ENCODE measurements around the gene SFTA2. TPM values are rescaled to one million over a fixed set of nuclear protein-coding genes. Genes with fewer than 3 reads are reported as not detected.

Gene SFTA2
- total and polyA plus RNA-seq, 2 experiments from 2014 or later, result 8.8 TPM; not detected in 1

DNA sequence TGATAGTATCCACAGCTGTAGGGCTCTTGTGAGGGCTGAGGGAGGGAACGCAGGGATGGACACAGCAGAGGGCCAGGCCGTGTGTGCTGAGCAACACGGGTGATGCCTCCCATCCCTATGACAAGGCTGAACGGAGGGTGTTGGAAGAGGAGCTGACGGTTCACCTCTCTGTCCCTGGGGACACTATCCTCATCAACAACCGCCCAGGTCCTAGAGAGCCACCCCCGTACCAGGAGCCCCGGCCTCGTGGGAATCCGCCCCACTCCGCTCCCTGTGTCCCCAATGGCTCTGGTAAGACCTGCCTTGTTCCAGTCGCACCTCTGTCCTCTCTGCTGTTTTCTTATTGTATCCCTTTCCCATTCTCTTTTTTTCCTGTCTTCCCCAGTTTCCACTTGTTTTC, 37.6 kb downstream of the SFTA2 start:
- H3K4me3 ChIP-seq, result no peak overlapping the region
- H2AFZ ChIP-seq, result no peak overlapping the region
- no peak overlapping the region for H3K27ac ChIP-seq
- H3K36me3 ChIP-seq (replicated peaks; ENCODE audit: insufficient read depth, low read depth), result no peaks in the 10 kb centered on the region
- no peak for TF ChIP-seq EZH2 (IDR thresholded peaks at IDR 0.05; ENCODE audit: borderline replicate concordance)
- TF ChIP-seq EZH2phosphoT487 (IDR thresholded peaks at IDR 0.05; ENCODE audit: low read depth, severe bottlenecking, unreplicated experiment), result no peak
- TF ChIP-seq CTCF (IDR thresholded peaks at IDR 0.05; ENCODE audit: poor library complexity), result no peak
- H3K9me2 ChIP-seq (replicated peaks; ENCODE audit: insufficient read depth), result no peaks in the 10 kb centered on the region
- H3K79me2 ChIP-seq, result peaks cover 22% of the 10 kb centered on the region
- no peak for DNase-seq (ENCODE audit: low spot score)
- 94% methylated on average over 12 of the region's 12 CpGs for WGBS (ENCODE audit: low lambda C conversion rate, missing lambda C conversion rate)
- no peaks in the 10 kb centered on the region for H3K27me3 ChIP-seq
- peaks cover 12% of the 10 kb centered on the region for H4K20me1 ChIP-seq (ENCODE audit: insufficient read depth, poor library complexity, severe bottlenecking)
- H3K9me3 ChIP-seq (ENCODE audit: low read depth), result no peaks in the 10 kb centered on the region
- H3K4me2 ChIP-seq, result no peak overlapping the region
- no peaks in the 10 kb centered on the region for H3K4me1 ChIP-seq (ENCODE audit: insufficient read depth)

- Histone ChIP-seq H3K9me3 (ENCODE audit: low read depth) (no peaks in the 10 kb centered on the region), H3K27ac (no peak overlapping the region), H2AFZ (no peak overlapping the region), H3K27me3 (no peaks in the 10 kb centered on the region), H3K4me3 (no peak overlapping the region), H3K9me2 (replicated peaks; ENCODE audit: insufficient read depth) (no peaks in the 10 kb centered on the region), H3K4me2 (no peak overlapping the region), H3K36me3 (replicated peaks; ENCODE audit: insufficient read depth, low read depth) (no peaks in the 10 kb centered on the region), H3K4me1 (ENCODE audit: insufficient read depth) (no peaks in the 10 kb centered on the region), H4K20me1 (ENCODE audit: insufficient read depth, poor library complexity, severe bottlenecking) (peaks cover 17% of the 10 kb centered on the region), H3K79me2 (peaks cover 29% of the 10 kb centered on the region)
- 92% methylated on average over 8 of the region's 8 CpGs for WGBS (ENCODE audit: low lambda C conversion rate, missing lambda C conversion rate)
- DNase-seq (ENCODE audit: low spot score), result no peak
- no peak for TF ChIP-seq CTCF (IDR thresholded peaks at IDR 0.05; ENCODE audit: poor library complexity)
- no peak for TF ChIP-seq EZH2 (IDR thresholded peaks at IDR 0.05; ENCODE audit: borderline replicate concordance)
- no peak for TF ChIP-seq EZH2phosphoT487 (IDR thresholded peaks at IDR 0.05; ENCODE audit: low read depth, severe bottlenecking, unreplicated experiment)
Observed at GRCh38 chr6:30893666-30894065, 38.3 kb downstream of the SFTA2 start.

DNA sequence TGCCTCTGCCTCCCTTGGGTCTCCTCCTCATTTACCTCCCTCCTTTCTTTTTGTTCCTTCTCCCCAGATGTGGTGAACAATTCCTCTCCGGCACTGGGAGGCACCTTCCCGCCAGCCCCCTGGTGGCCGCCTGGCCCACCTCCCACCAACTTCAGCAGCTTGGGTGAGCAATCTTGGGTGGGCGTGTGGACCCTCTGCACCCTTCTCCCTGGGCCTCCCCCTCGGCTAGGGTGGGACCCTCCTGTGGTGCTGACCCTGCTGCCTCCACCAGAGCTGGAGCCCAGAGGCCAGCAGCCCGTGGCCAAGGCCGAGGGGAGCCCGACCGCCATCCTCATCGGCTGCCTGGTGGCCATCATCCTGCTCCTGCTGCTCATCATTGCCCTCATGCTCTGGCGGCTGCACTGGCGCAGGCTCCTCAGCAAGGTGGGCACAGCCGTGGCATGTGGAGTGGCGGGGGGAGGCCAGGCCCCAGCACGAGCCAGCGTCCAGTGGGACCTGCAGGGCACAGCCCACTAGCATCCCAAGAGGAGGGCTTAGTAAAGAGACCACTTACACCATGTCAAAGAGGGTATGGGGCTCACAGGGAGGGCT, 38.9 kb downstream of the SFTA2 start:
- DNase-seq (ENCODE audit: low spot score), result no peak
- no peaks in the 10 kb centered on the region for H3K36me3 ChIP-seq (replicated peaks; ENCODE audit: insufficient read depth, low read depth)
- TF ChIP-seq EZH2phosphoT487 (IDR thresholded peaks at IDR 0.05; ENCODE audit: low read depth, severe bottlenecking, unreplicated experiment) (no peak), CTCF (IDR thresholded peaks at IDR 0.05; ENCODE audit: poor library complexity) (no peak), EZH2 (IDR thresholded peaks at IDR 0.05; ENCODE audit: borderline replicate concordance) (no peak)
- no peak overlapping the region for H2AFZ ChIP-seq
- H3K27me3 ChIP-seq, result no peaks in the 10 kb centered on the region
- peaks cover 35% of the 10 kb centered on the region for H3K79me2 ChIP-seq
- H3K4me2 ChIP-seq, result no peak overlapping the region
- no peaks in the 10 kb centered on the region for H3K9me3 ChIP-seq (ENCODE audit: low read depth)
- H3K9me2 ChIP-seq (replicated peaks; ENCODE audit: insufficient read depth), result no peaks in the 10 kb centered on the region
- no peaks in the 10 kb centered on the region for H3K4me1 ChIP-seq (ENCODE audit: insufficient read depth)
- no peak overlapping the region for H3K4me3 ChIP-seq
- H3K27ac ChIP-seq, result no peak overlapping the region
- H4K20me1 ChIP-seq (ENCODE audit: insufficient read depth, poor library complexity, severe bottlenecking), result peaks cover 23% of the 10 kb centered on the region
- 92% methylated on average over 16 of the region's 16 CpGs for WGBS (ENCODE audit: low lambda C conversion rate, missing lambda C conversion rate)
